Measurements from ENCODE around the gene URB1.

- TF ChIP-seq, protein P1, sequence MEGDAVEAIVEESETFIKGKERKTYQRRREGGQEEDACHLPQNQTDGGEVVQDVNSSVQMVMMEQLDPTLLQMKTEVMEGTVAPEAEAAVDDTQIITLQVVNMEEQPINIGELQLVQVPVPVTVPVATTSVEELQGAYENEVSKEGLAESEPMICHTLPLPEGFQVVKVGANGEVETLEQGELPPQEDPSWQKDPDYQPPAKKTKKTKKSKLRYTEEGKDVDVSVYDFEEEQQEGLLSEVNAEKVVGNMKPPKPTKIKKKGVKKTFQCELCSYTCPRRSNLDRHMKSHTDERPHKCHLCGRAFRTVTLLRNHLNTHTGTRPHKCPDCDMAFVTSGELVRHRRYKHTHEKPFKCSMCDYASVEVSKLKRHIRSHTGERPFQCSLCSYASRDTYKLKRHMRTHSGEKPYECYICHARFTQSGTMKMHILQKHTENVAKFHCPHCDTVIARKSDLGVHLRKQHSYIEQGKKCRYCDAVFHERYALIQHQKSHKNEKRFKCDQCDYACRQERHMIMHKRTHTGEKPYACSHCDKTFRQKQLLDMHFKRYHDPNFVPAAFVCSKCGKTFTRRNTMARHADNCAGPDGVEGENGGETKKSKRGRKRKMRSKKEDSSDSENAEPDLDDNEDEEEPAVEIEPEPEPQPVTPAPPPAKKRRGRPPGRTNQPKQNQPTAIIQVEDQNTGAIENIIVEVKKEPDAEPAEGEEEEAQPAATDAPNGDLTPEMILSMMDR (optimal IDR thresholded peaks at IDR 0.05 in 1 of 3, IDR thresholded peaks at IDR 0.05 in 1 of 3, conservative IDR thresholded peaks at IDR 0.05 in 1 of 3; ENCODE audit: extremely low read depth in 1 of 3, insufficient read depth in 2 of 3, low read length in 3 of 3), result no peak
- TF ChIP-seq EZH2 (IDR thresholded peaks at IDR 0.05; ENCODE audit: low read length), result no peak
These were observed 57.8 kb downstream of the URB1 start for GRCh38 chr21:32334980-32335531.

All from keratinocyte (primary cell).